Ovary (tissue), 9 donors: ENCODE measurements around the gene PPFIBP2. TPM values are rescaled to one million over a fixed set of nuclear protein-coding genes. Genes with fewer than 3 reads are reported as not detected.
A peak's percentile ranks its signal among the peaks of the same experiment; 100 is the strongest.

Experiments
- DNase-seq, 5 donors: peaks; one replicate each; pipeline ENCODE4 v3.0.0-alpha.2; 2019 to 2020
- H3K27ac ChIP-seq, 2 donors: fragments of 200-600 bp; one replicate each; pipeline versions ENCODE4 v1.5.1 to v1.8.0; 2019 to 2022
- H3K27me3 ChIP-seq: fragments of 200-600 bp; one replicate; pipeline ENCODE4 v1.8.0; 2022
- H3K36me3 ChIP-seq: fragments of 200-600 bp; sonication (generic); one replicate; pipeline ENCODE4 v1.5.1; 2019
- H3K4me1 ChIP-seq: one replicate; pipeline ENCODE4 v1.8.1; 2013; ENCODE audit warnings: mild to moderate bottlenecking, moderate library complexity; ENCODE audit not compliant: insufficient read depth
- H3K4me3 ChIP-seq: fragments of 200-600 bp; sonication (generic); one replicate; pipeline ENCODE4 v1.5.1; 2017
- H3K9me3 ChIP-seq, 2 donors: fragments of 200-600 bp in 1 of 2; sonication (generic) in 1 of 2; one replicate each; pipeline versions ENCODE4 v1.5.1 to v1.8.1; 2013 to 2019; ENCODE audit warnings: mild to moderate bottlenecking in 1 of 2, moderate library complexity in 1 of 2
- CTCF ChIP-seq, 3 donors: fragments of 450-650 bp in 2 of 3; fragments of 200-600 bp in 1 of 3; IDR thresholded peaks; one replicate each; pipeline versions ENCODE4 v1.5.1 to v1.8.0; 2016 to 2022; ENCODE audit warnings: antibody characterized with exemption in 3 of 3, mild to moderate bottlenecking in 1 of 3
- EP300 ChIP-seq: sonication (generic); formaldehyde crosslinking; IDR thresholded peaks from one replicate; pipeline ENCODE4 v1.6.1; 2017; ENCODE audit warnings: antibody characterized with exemption
- POLR2A ChIP-seq: fragments of 450-650 bp; IDR thresholded peaks from one replicate; pipeline ENCODE4 v1.6.1; 2017; ENCODE audit warnings: antibody characterized with exemption, mild to moderate bottlenecking, moderate library complexity
- WGBS, 3 donors: extraction: QIAGEN DNeasy Blood & Tissue Kit in 1 of 3; methylation state at CpG; one replicate each; pipeline versions ENCODE4 v1.1.5 to v1.1.7; 2013 to 2017; 5-methylcytosine and 5-hydroxymethylcytosine counted together
- intact Hi-C, 4 donors: fragments of 100-400 bp; cut with DNase I; formaldehyde crosslinking; loops; one replicate each; pipeline versions ENCODE4 v1.11.0 to v1.15.1; 2022 to 2023
- polyA plus RNA-seq, 2 donors: library from polyadenylated mRNA; stranded (reverse); fragments of 200-250 nt in 1 of 2; fragments of 350-450 nt in 1 of 2; fragmentation: Illumina TruSeq in 1 of 2; extraction: RNeasy Lipid Tissue Mini Kit (QIAGEN cat#74804) in 1 of 2; gene quantifications; one replicate each; pipeline ENCODE4 v1.2.3, GENCODE V29; 2013 to 2014
- total RNA-seq, 7 donors: library from RNA; depleted of rRNA in 2 of 7; stranded (reverse); fragments of >200 nt in 2 of 7; fragmentation: NEBNext Ultra II Directional in 3 of 7; extraction: Animal tissue kit (Norgen Biotek cat#: 25700) in 3 of 7; gene quantifications; one replicate each; pipeline versions ENCODE4 v1.1.0 to v1.2.4, GENCODE V29; 2016 to 2023
- donor health status: DM: no; HTN: no; CAD: no; lungs with moderate emphysema.
- donor health status: DM: no; HTN: no; CAD: no.
- donor health status: Bipolar disorder and iron deficiency.
- donor health status: DM: yes; HTN: yes; CAD: no.
- donor health status: DM: no; HTN: no; CAD: no.
- donor health status: DM: yes; HTN: yes; CAD: no.

The PPFIBP2 gene
- total and polyA plus RNA-seq, 9 donors, result 9.6 to 36.2 (median 20.7) TPM

GRCh38 chr11:7508087-7508486, 5.7 kb upstream of the PPFIBP2 start:
- H3K9me3 ChIP-seq, result no peaks in the 10 kb centered on the region
- TF ChIP-seq POLR2A, result no peak
- no peak for TF ChIP-seq CTCF (IDR thresholded peaks at IDR 0.05)
- no peak for TF ChIP-seq EP300
- H3K4me3 ChIP-seq, result no peak overlapping the region
- H3K36me3 ChIP-seq, result no peaks in the 10 kb centered on the region
- H3K27ac ChIP-seq, result no peak overlapping the region
- intact Hi-C loops, result no loop called here
- no peaks in the 10 kb centered on the region for H3K27me3 ChIP-seq
- H3K4me1 ChIP-seq, result peaks cover 7% of the 10 kb centered on the region
- 95 to 97% (median 97%) methylated on average over 3 of the region's 3 CpGs for WGBS, 3 donors
- no peak for DNase-seq

- no peak overlapping the region for H3K4me3 ChIP-seq
- no peak for DNase-seq
- TF ChIP-seq EP300 (no peak), CTCF (IDR thresholded peaks at IDR 0.05) (no peak), POLR2A (no peak)
- no peak overlapping the region for H3K27ac ChIP-seq
- intact Hi-C loops, result loop anchor here in 1 of 4 donors (1.0 kb wide), 1 partner anchor 35 kb away; no protein-coding TSS in a partner anchor
- no peaks in the 10 kb centered on the region for H3K9me3 ChIP-seq
- no peaks in the 10 kb centered on the region for H3K27me3 ChIP-seq
- WGBS, 3 donors, result 69 to 81% (median 76%) methylated on average over 2 of the region's 2 CpGs
- no peaks in the 10 kb centered on the region for H3K36me3 ChIP-seq
- H3K4me1 ChIP-seq, result peaks cover 7% of the 10 kb centered on the region
These were observed 3.8 kb upstream of the PPFIBP2 start for GRCh38 chr11:7509966-7510365.

GRCh38 chr11:7511401-7511800, 2.4 kb upstream of the PPFIBP2 start:
- WGBS, 3 donors, result 20 to 37% (median 25%) methylated on average over 5 of the region's 5 CpGs
- Histone ChIP-seq H3K9me3 (no peaks in the 10 kb centered on the region), H3K36me3 (no peaks in the 10 kb centered on the region), H3K4me1 (peaks cover 7% of the 10 kb centered on the region), H3K27ac (peak overlapping the region; percentile 94), H3K27me3 (no peaks in the 10 kb centered on the region), H3K4me3 (no peak overlapping the region)
- peak; percentile 33 to 60 (median 49) for DNase-seq
- TF ChIP-seq POLR2A (no peak), CTCF (IDR thresholded peaks at IDR 0.05) (no peak), EP300 (no peak)
- intact Hi-C loops, result no loop called here

- H3K9me3 ChIP-seq, result no peaks in the 10 kb centered on the region
- no peaks in the 10 kb centered on the region for H3K36me3 ChIP-seq
- intact Hi-C loops, result no loop called here
- peak overlapping the region; percentile 94 for H3K27ac ChIP-seq
- no peaks in the 10 kb centered on the region for H3K27me3 ChIP-seq
- TF ChIP-seq EP300 (no peak), POLR2A (no peak), CTCF (IDR thresholded peaks at IDR 0.05) (peak in 1 of 3 donors; percentile 7)
- 16 to 24% (median 19%) methylated on average over 18 of the region's 18 CpGs for WGBS, 3 donors
- H3K4me1 ChIP-seq, result peaks cover 7% of the 10 kb centered on the region
- H3K4me3 ChIP-seq, result peak overlapping the region; percentile 93
- peak; percentile 71 to 83 (median 73) for DNase-seq
These were observed 1.1 kb upstream of the PPFIBP2 start for GRCh38 chr11:7512525-7513233.
